GM12878 (cell line): ENCODE data around the gene PSMD13. TPM values are rescaled to one million over a fixed set of nuclear protein-coding genes. Genes with fewer than 3 reads are reported as not detected.
A peak's percentile ranks its signal among the peaks of the same experiment; 100 is the strongest.

ENCODE experiments used
- ASH2L ChIP-seq: fragments of 300-600, 200-600 bp; sonication (generic); IDR thresholded peaks from 2 replicates; pipeline ENCODE4 v1.6.1; 2017; ENCODE audit warnings: low read depth, mild to moderate bottlenecking, borderline replicate concordance
- BACH1 ChIP-seq: fragments of 450-650 bp; IDR thresholded peaks from 2 replicates; pipeline ENCODE4 v1.6.1; 2017; ENCODE audit warnings: mild to moderate bottlenecking, borderline replicate concordance
- CEBPB ChIP-seq, 2 experiments: fragments of 150-350 bp in 1 of 2; IDR thresholded peaks; 2 replicates each; pipeline ENCODE4 v1.6.1; 2012 to 2014; ENCODE audit warnings: low read depth in 2 of 2, low read length in 2 of 2, borderline replicate concordance in 1 of 2, inconsistent platforms in 1 of 2
- CREB1 ChIP-seq: IDR thresholded peaks from 2 replicates; pipeline ENCODE4 v1.6.1; 2012; ENCODE audit warnings: low read depth, mild to moderate bottlenecking, inconsistent platforms
- E2F4 ChIP-seq: IDR thresholded peaks from 2 replicates; pipeline ENCODE4 v1.6.1; 2012; ENCODE audit warnings: low read depth, low read length, improper control_type of control experiment
- E2F8 ChIP-seq: fragments of 450-650 bp; IDR thresholded peaks from 2 replicates; pipeline ENCODE4 v1.6.1; 2018; ENCODE audit warnings: mild to moderate bottlenecking, low read depth, moderate library complexity; ENCODE audit not compliant: partially characterized antibody
- EP300 ChIP-seq, 2 experiments: fragments of 150-350 bp in 1 of 2; IDR thresholded peaks; 2 replicates each; pipeline ENCODE4 v1.6.1; 2011 to 2012; ENCODE audit warnings: low read depth in 2 of 2, low read length in 2 of 2, borderline replicate concordance in 1 of 2, improper control_type of control experiment in 1 of 2, inconsistent platforms in 1 of 2; ENCODE audit not compliant: control insufficient read depth in 1 of 2
- JUND ChIP-seq: IDR thresholded peaks from 2 replicates; pipeline ENCODE4 v1.6.1; 2012; ENCODE audit warnings: low read depth, mild to moderate bottlenecking, low read length, improper control_type of control experiment, moderate library complexity
- MEF2A ChIP-seq: IDR thresholded peaks from 2 replicates; pipeline ENCODE4 v1.6.1; 2011; ENCODE audit warnings: low read depth, mild to moderate bottlenecking, low read length, moderate library complexity; ENCODE audit not compliant: insufficient read depth
- NBN ChIP-seq: fragments of 450-650 bp; IDR thresholded peaks from 2 replicates; pipeline ENCODE4 v1.6.1; 2016
- RB1 ChIP-seq: fragments of 450-650 bp; formaldehyde crosslinking; IDR thresholded peaks from 2 replicates; pipeline ENCODE4 v1.6.1; 2017; ENCODE audit warnings: mild to moderate bottlenecking, borderline replicate concordance
- RFX5 ChIP-seq: IDR thresholded peaks from 2 replicates; pipeline ENCODE4 v1.6.1; 2011; ENCODE audit warnings: low read depth, low read length, improper control_type of control experiment
- RUNX3 ChIP-seq: IDR thresholded peaks from 2 replicates; pipeline ENCODE4 v1.6.1; 2012; ENCODE audit warnings: low read length, inconsistent platforms
- SREBF2 ChIP-seq: IDR thresholded peaks from 2 replicates; pipeline ENCODE4 v1.6.1; 2012; ENCODE audit warnings: mild to moderate bottlenecking, low read length
- SUPT20H ChIP-seq: IDR thresholded peaks from 2 replicates; pipeline ENCODE4 v1.6.1; 2011; ENCODE audit warnings: low read depth, mild to moderate bottlenecking, low read length, moderate library complexity, borderline replicate concordance; ENCODE audit not compliant: control insufficient read depth
- TBL1XR1 ChIP-seq: IDR thresholded peaks from 2 replicates; pipeline ENCODE4 v1.6.1; 2012; ENCODE audit warnings: low read depth, low read length, improper control_type of control experiment
- ZNF274 ChIP-seq: IDR thresholded peaks from one replicate; pipeline ENCODE4 v1.8.0; 2011; ENCODE audit not compliant: insufficient read length, insufficient read depth
- polyA plus RNA-seq, 11 experiments: library from polyadenylated mRNA; depleted of rRNA in 4 of 11; unstranded in 6 of 11; stranded (reverse) in 5 of 11; fragments of >200 nt; fragmentation: Nextera tagmentation in 4 of 11; fragmentation: Illumina TruSeq in 1 of 11; extraction: Ambion mirVana in 4 of 11; extraction: Trizol in 1 of 11; gene quantifications; 1 replicate in 1 of 11; 2 replicates in 10 of 11; pipeline versions ENCODE4 v1.2.1 to v1.2.3, GENCODE V29; 2011 to 2016; ENCODE audit warnings: inconsistent platforms in 2 of 11, missing spikeins in 2 of 11, low read depth in 1 of 11
- total RNA-seq, 4 experiments: library from RNA; depleted of rRNA in 3 of 4; stranded (reverse); fragments of >200 nt in 3 of 4; fragmentation: Illumina TruSeq in 1 of 4; extraction: Trizol in 1 of 4; gene quantifications; 2 replicates each; pipeline versions ENCODE4 v1.2.1 to v1.2.3, GENCODE V29; 2013 to 2021
- TF ChIP-seq, protein P1 (sequence below): IDR thresholded peaks from 2 replicates; pipeline ENCODE4 v1.6.1; 2011; ENCODE audit warnings: borderline replicate concordance, low read depth, mild to moderate bottlenecking, moderate library complexity, low read length; ENCODE audit not compliant: insufficient read depth, poor library complexity, severe bottlenecking
- TF ChIP-seq, protein P2 (sequence below): IDR thresholded peaks from 2 replicates; pipeline ENCODE4 v1.6.1; 2012; ENCODE audit warnings: low read length, inconsistent platforms
- TF ChIP-seq, protein P3 (sequence below): fragments of 450-650 bp; IDR thresholded peaks from 2 replicates; pipeline ENCODE4 v1.6.1; 2016; ENCODE audit warnings: mild to moderate bottlenecking
- TF ChIP-seq, protein P4 (sequence below): fragments of 450-650 bp; IDR thresholded peaks from 2 replicates; pipeline ENCODE4 v1.6.1; 2017; ENCODE audit warnings: borderline replicate concordance

Gene PSMD13
- total and polyA plus RNA-seq, 10 of the 15 experiments (the other 5 are each of a cell fraction or from before 2014, with no cell fraction given): 141 to 303 (median 177) TPM

DNA sequence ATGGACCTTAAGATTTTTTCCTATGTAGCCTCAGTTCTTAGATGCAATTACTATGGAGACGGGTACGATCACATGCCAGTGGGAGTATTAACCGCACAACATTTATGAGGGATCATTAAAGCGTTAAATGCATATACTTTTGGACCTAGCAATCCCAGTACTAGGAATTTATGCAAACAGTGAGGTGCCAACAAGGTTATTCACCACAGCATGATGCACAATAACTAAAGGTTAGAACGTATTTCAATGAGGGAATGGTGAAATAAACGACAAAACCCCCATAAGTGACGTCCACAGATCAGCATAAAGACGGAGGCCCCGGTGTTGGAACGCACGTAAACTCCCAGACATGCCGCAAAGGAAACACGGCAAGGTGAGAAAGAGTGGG is 1.2 kb upstream of the PSMD13 start (continued):
- TF ChIP-seq, protein P1, sequence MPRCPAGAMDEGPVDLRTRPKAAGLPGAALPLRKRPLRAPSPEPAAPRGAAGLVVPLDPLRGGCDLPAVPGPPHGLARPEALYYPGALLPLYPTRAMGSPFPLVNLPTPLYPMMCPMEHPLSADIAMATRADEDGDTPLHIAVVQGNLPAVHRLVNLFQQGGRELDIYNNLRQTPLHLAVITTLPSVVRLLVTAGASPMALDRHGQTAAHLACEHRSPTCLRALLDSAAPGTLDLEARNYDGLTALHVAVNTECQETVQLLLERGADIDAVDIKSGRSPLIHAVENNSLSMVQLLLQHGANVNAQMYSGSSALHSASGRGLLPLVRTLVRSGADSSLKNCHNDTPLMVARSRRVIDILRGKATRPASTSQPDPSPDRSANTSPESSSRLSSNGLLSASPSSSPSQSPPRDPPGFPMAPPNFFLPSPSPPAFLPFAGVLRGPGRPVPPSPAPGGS: no peak
- 0 out of 2 replicates have a peak, but pooled peaks have one; percentile 25 for TF ChIP-seq CREB1
- TF ChIP-seq, protein P2, sequence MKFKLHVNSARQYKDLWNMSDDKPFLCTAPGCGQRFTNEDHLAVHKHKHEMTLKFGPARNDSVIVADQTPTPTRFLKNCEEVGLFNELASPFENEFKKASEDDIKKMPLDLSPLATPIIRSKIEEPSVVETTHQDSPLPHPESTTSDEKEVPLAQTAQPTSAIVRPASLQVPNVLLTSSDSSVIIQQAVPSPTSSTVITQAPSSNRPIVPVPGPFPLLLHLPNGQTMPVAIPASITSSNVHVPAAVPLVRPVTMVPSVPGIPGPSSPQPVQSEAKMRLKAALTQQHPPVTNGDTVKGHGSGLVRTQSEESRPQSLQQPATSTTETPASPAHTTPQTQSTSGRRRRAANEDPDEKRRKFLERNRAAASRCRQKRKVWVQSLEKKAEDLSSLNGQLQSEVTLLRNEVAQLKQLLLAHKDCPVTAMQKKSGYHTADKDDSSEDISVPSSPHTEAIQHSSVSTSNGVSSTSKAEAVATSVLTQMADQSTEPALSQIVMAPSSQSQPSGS: no peak
- TF ChIP-seq RB1: no peak
- TF ChIP-seq TBL1XR1: no peak
- TF ChIP-seq RFX5: no peak
- TF ChIP-seq, protein P3, sequence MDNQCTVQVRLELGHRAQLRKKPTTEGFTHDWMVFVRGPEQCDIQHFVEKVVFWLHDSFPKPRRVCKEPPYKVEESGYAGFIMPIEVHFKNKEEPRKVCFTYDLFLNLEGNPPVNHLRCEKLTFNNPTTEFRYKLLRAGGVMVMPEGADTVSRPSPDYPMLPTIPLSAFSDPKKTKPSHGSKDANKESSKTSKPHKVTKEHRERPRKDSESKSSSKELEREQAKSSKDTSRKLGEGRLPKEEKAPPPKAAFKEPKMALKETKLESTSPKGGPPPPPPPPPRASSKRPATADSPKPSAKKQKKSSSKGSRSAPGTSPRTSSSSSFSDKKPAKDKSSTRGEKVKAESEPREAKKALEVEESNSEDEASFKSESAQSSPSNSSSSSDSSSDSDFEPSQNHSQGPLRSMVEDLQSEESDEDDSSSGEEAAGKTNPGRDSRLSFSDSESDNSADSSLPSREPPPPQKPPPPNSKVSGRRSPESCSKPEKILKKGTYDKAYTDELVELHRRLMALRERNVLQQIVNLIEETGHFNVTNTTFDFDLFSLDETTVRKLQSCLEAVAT: peak; percentile 31; the same call in 1 of the 2 replicates
- TF ChIP-seq ZNF274: no peak
- TF ChIP-seq SUPT20H: no peak
- peak; percentile 55 for TF ChIP-seq E2F8
- TF ChIP-seq CEBPB (IDR thresholded peaks at IDR 0.05; ENCODE audit: borderline replicate concordance in 1 of 2, low read depth in 2 of 2, low read length in 2 of 2): no peak
- TF ChIP-seq JUND: no peak
- TF ChIP-seq NBN: peak; percentile 13; the same call in 1 of the 2 replicates
- TF ChIP-seq ASH2L: no peak
- TF ChIP-seq SREBF2: no peak
- no peak for TF ChIP-seq MEF2A
- TF ChIP-seq EP300 (IDR thresholded peaks at IDR 0.05; ENCODE audit: borderline replicate concordance in 1 of 2, control insufficient read depth in 1 of 2, low read depth in 2 of 2, low read length in 2 of 2): peak in 1 of 2 experiments; percentile 42; a peak in 1 of 4 replicates
- no peak for TF ChIP-seq E2F4
- peak; percentile 37; the same call in 1 of the 2 replicates for TF ChIP-seq RUNX3
- TF ChIP-seq, protein P4, sequence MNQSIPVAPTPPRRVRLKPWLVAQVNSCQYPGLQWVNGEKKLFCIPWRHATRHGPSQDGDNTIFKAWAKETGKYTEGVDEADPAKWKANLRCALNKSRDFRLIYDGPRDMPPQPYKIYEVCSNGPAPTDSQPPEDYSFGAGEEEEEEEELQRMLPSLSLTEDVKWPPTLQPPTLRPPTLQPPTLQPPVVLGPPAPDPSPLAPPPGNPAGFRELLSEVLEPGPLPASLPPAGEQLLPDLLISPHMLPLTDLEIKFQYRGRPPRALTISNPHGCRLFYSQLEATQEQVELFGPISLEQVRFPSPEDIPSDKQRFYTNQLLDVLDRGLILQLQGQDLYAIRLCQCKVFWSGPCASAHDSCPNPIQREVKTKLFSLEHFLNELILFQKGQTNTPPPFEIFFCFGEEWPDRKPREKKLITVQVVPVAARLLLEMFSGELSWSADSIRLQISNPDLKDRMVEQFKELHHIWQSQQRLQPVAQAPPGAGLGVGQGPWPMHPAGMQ: no peak
- no peak for TF ChIP-seq BACH1
